MM.1S (cell line): Measurements from ENCODE around the gene MCM3.

ENCODE experiments used
- DNase-seq: peaks from one replicate; pipeline ENCODE4 v3.0.0-alpha.2; 2015
- H2AFZ ChIP-seq: fragments of 300-600 bp; sonication (generic); 2 replicates; pipeline ENCODE4 v1.6.0; 2016; ENCODE audit warnings: antibody characterized with exemption, low read length
- H3F3A ChIP-seq: fragments of 300-600 bp; sonication (generic); 2 replicates; pipeline ENCODE4 v1.6.1; 2016; ENCODE audit warnings: mild to moderate bottlenecking, antibody characterized with exemption, low read length, moderate library complexity, mixed read lengths; ENCODE audit not compliant: insufficient read depth
- H3K27ac ChIP-seq: fragments of 300-600 bp; sonication (generic); 2 replicates; pipeline ENCODE4 v1.5.1; 2016; ENCODE audit warnings: mild to moderate bottlenecking, low read length
- H3K27me3 ChIP-seq: fragments of 300-600 bp; sonication (generic); replicated peaks from 2 replicates; pipeline ENCODE4 v1.6.0; 2016; ENCODE audit warnings: low read length; ENCODE audit not compliant: insufficient read depth
- H3K36me3 ChIP-seq: fragments of 300-600 bp; sonication (generic); replicated peaks from 2 replicates; pipeline ENCODE4 v1.6.1; 2016; ENCODE audit warnings: mild to moderate bottlenecking, low read length, mixed read lengths; ENCODE audit not compliant: insufficient read depth
- H3K4me1 ChIP-seq: fragments of 300-600 bp; sonication (generic); 2 replicates; pipeline ENCODE4 v1.6.1; 2016; ENCODE audit warnings: low read length, mixed read lengths
- H3K4me2 ChIP-seq: fragments of 300-600 bp; sonication (generic); 2 replicates; pipeline ENCODE4 v1.6.0; 2016; ENCODE audit warnings: low read depth, low read length
- H3K4me3 ChIP-seq: fragments of 300-600 bp; sonication (generic); 2 replicates; pipeline ENCODE4 v1.5.1; 2016; ENCODE audit warnings: low read length, mixed read lengths
- H3K79me2 ChIP-seq: fragments of 300-600 bp; sonication (generic); 2 replicates; pipeline ENCODE4 v1.6.1; 2016; ENCODE audit warnings: mixed run types, low read length, mixed read lengths
- H3K9ac ChIP-seq: fragments of 300-600 bp; sonication (generic); 2 replicates; pipeline ENCODE4 v1.6.1; 2016; ENCODE audit warnings: low read length, mixed read lengths
- H3K9me2 ChIP-seq: fragments of 300-600 bp; sonication (generic); replicated peaks from 2 replicates; pipeline ENCODE4 v1.6.1; 2016; ENCODE audit warnings: mild to moderate bottlenecking, low read length, mixed read lengths; ENCODE audit not compliant: insufficient read depth
- H3K9me3 ChIP-seq: fragments of 300-600 bp; sonication (generic); replicated peaks from 2 replicates; pipeline ENCODE4 v1.6.1; 2016; ENCODE audit warnings: mild to moderate bottlenecking, low read length, mixed read lengths; ENCODE audit not compliant: insufficient read depth
- H4K20me1 ChIP-seq: fragments of 300-600 bp; sonication (generic); 2 replicates; pipeline ENCODE4 v1.6.1; 2016; ENCODE audit warnings: mild to moderate bottlenecking, low read length, moderate library complexity, mixed read lengths; ENCODE audit not compliant: insufficient read depth
- CTCF ChIP-seq: fragments of 300-600 bp; sonication (generic); IDR thresholded peaks from 2 replicates; pipeline ENCODE4 v1.5.1; 2016; ENCODE audit warnings: antibody characterized with exemption, low read length, mixed read lengths
- EZH2 ChIP-seq: fragments of 300-600 bp; sonication (generic); optimal IDR thresholded peaks from 2 replicates; pipeline ENCODE3; 2017; ENCODE audit warnings: low read depth, mild to moderate bottlenecking, antibody characterized with exemption, low read length, mixed read lengths
- EZH2phosphoT487 ChIP-seq: fragments of 300-600 bp; sonication (generic); IDR thresholded peaks from 2 replicates; pipeline ENCODE4 v1.6.1; 2018; ENCODE audit warnings: antibody characterized with exemption, low read length

MCM3 gene

GRCh38 chr6:52217761-52218160, 66.8 kb downstream of the MCM3 start:
- Histone ChIP-seq H3K36me3 (no peaks in the 10 kb centered on the region), H3K9me3 (no peaks in the 10 kb centered on the region), H3K9ac (no peak overlapping the region), H3K27ac (no peak overlapping the region), H3K4me1 (peaks cover 40% of the 10 kb centered on the region), H4K20me1 (no peaks in the 10 kb centered on the region), H3K4me2 (no peak overlapping the region), H3K4me3 (no peak overlapping the region), H3K9me2 (no peaks in the 10 kb centered on the region), H2AFZ (no peak overlapping the region), H3F3A (peaks cover 12% of the 10 kb centered on the region), H3K27me3 (peaks cover 46% of the 10 kb centered on the region), H3K79me2 (no peaks in the 10 kb centered on the region)
- no peak for TF ChIP-seq EZH2phosphoT487
- TF ChIP-seq CTCF: no peak
- no peak for TF ChIP-seq EZH2
- no peak for DNase-seq

- Histone ChIP-seq H3K4me1 (peaks cover 46% of the 10 kb centered on the region), H3K27me3 (peaks cover 46% of the 10 kb centered on the region), H3K27ac (no peak overlapping the region), H3K9me2 (no peaks in the 10 kb centered on the region), H3K4me3 (no peak overlapping the region), H4K20me1 (no peaks in the 10 kb centered on the region), H3K79me2 (no peaks in the 10 kb centered on the region), H3K9ac (no peak overlapping the region), H3F3A (peaks cover 12% of the 10 kb centered on the region), H2AFZ (no peak overlapping the region), H3K4me2 (peak overlapping the region; percentile 55), H3K9me3 (no peaks in the 10 kb centered on the region), H3K36me3 (no peaks in the 10 kb centered on the region)
- TF ChIP-seq EZH2 (no peak), CTCF (no peak), EZH2phosphoT487 (no peak)
- peak; percentile 85 for DNase-seq
These were observed 67.5 kb downstream of the MCM3 start for GRCh38 chr6:52216932-52217575.

GRCh38 chr6:52215787-52216186, 68.8 kb downstream of the MCM3 start:
- H3K9ac ChIP-seq: no peak overlapping the region
- peaks cover 3% of the 10 kb centered on the region; the same call in 1 of the 2 replicates for H3F3A ChIP-seq
- H2AFZ ChIP-seq: no peak overlapping the region
- no peak for DNase-seq
- TF ChIP-seq CTCF: no peak
- TF ChIP-seq EZH2: no peak
- TF ChIP-seq EZH2phosphoT487: no peak
- H3K36me3 ChIP-seq: no peaks in the 10 kb centered on the region
- no peaks in the 10 kb centered on the region for H3K79me2 ChIP-seq
- H3K27ac ChIP-seq: no peak overlapping the region
- H4K20me1 ChIP-seq: no peaks in the 10 kb centered on the region
- H3K4me1 ChIP-seq: peaks cover 36% of the 10 kb centered on the region
- H3K9me2 ChIP-seq: no peaks in the 10 kb centered on the region
- H3K4me2 ChIP-seq: no peak overlapping the region
- peaks cover 46% of the 10 kb centered on the region; the same call in 1 of the 2 replicates for H3K27me3 ChIP-seq
- no peaks in the 10 kb centered on the region for H3K9me3 ChIP-seq
- H3K4me3 ChIP-seq: no peak overlapping the region
